ENCODE results near the gene MYBPC1. TPM values are rescaled to one million over a fixed set of nuclear protein-coding genes. Genes with fewer than 3 reads are reported as not detected.
"Not testable (repeated sequence)": the region's sequence is repeated elsewhere in the genome, so short reads cannot be mapped to it uniquely, and the experiment has no call there.

Gene MYBPC1
- polyA plus RNA-seq, 3 donors: 0.21 to 1.7 TPM; not detected in 1

DNA sequence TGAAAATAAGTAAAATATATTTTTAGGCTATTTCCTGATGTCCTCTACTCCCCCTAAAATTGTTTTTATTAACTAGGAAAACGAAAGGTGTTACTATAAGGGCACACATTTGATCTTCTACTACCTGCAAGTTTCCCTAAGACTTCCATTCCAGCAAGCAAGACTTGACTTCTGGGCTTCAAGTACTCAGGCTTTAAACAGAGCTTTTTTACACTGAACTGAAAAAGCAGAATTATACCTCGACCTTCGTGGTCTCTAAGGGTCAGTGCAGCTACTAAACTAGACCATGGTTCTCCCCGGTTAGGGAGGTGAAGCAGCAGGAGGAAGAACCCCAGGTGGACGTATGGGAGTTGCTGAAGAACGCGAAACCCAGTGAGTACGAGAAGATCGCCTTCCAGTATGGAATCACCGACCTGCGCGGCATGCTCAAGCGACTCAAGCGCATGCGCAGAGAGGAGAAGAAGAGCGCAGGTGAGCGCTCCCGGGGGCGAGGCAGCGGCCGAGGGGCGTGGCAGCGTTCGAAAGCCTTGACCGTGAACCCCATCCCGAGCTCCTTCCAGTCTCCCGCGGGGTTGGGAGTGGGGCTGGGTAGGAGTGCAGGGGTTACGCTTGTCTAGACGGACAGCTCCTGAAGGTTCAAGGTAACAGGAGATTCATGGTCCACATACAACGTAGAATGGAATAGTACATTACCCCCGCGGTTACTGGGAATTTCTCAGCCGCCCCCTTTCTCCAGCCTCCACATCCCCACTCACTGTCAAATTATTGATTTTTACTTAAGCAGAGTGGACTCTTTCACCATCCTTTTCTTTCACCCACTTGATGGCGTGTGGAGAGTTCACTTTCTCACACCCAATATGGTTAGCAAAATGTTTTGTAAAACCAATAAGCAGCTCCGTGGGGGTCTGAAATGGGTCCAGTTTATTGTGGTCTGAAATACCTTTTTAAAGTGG lies 47.6 kb downstream of the MYBPC1 start:
- 13 to 18% (median 15%) methylated on average over 34 to 36 of the region's 36 CpGs for WGBS, 3 donors
- H3K27ac ChIP-seq (ENCODE audit: low read depth, low read length): no peak overlapping the region

DNA sequence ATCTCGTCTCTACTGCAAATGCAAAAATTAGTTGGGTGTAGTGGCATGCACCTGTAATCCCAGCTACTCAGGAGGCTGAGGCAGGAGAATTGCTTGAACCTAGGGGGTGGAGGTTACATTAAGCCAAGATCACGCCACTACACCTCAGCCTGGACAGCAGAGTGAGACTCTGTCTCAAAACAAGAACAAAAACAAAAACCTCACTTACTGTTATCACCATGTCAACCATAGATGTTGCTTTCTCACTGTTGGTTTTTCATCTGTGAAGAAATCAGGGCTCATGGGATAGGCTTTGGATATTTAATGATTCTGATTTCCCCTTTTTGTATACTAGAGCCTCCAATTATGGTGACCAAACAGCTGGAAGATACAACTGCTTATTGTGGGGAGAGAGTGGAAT lies 52.9 kb downstream of the MYBPC1 start:
- H3K27ac ChIP-seq (ENCODE audit: low read depth, low read length): no peak overlapping the region
- WGBS, 3 donors: 84 to 100% (median 95%) methylated on average over 2 of the region's 2 CpGs

DNA sequence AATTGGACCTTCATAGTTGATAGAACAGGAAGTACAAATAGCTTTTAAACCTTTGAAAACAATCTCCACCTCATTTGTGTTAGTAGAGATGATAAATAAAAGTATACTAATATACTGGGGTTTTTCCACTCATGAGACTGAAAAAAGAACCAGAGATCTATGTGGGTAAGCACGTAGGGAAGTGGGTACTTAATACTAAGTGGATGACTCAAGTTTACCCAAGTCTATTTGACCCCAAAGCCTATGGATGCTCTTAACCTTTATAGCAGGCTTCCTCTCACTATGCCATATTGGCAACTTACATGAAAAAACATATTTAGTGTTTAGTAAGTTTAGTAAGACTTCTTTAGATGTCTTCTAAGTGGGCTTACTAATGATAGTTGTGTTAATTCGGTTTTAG lies 53.4 kb downstream of the MYBPC1 start:
- H3K27ac ChIP-seq (ENCODE audit: low read depth, low read length): no peak overlapping the region
- WGBS, 3 donors: 58 to 81% (median 64%) methylated on average over 2 of the region's 2 CpGs

DNA sequence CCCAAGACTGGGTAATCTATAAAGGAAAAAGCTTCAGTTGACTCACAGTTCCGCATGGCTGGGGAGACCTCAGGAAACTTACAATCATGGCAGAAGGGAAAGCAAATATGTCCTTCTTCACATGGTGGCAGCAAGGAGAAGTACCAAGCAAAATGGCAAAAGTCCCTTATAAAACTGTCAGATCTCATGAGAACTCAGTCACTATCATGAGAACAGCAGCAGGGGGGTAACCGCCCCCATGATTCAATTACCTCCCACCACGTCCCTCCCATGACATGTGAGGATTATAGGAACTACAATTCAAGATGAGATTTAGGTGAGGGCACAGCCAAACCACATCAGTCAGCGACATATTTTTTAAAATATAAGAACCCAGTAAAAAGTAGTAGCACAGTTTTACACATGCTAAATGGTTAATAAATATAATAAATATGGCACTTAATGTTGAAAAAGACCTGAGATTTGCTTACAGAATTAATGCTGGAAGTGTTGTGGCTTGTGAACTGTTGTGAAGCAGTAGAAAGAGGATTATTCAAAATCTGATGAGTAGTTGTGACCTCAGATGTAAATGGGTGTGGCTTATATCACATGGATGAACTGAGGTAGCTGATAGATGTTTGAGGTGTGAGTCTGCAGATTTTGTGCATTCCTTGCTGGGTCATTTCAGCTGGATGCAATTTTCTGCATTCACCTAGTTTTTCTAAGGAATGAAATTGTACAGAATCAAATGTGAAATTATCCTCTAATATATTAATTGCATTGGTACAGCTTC lies 55.8 kb downstream of the MYBPC1 start:
- WGBS, 3 donors: 80 to 88% (median 83%) methylated on average over 4 of the region's 4 CpGs
- H3K27ac ChIP-seq (ENCODE audit: low read depth, low read length): no peak overlapping the region

DNA sequence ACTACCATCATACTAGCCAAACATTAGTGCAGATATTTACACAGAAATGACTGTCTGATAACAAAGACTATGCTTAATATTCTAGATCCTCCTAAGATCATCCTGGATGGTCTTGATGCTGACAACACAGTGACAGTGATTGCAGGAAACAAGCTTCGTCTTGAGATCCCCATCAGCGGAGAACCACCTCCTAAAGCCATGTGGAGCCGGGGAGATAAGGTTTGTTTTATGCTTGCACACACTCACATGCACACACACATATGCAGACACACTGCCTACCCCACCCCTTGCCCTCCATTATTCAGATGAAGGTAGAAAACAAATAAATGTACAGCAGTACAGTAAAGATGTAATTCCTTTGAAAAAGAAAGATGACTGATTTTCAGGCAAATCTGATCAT lies 58.3 kb downstream of the MYBPC1 start:
- H3K27ac ChIP-seq (ENCODE audit: low read depth, low read length): no peak overlapping the region

DNA sequence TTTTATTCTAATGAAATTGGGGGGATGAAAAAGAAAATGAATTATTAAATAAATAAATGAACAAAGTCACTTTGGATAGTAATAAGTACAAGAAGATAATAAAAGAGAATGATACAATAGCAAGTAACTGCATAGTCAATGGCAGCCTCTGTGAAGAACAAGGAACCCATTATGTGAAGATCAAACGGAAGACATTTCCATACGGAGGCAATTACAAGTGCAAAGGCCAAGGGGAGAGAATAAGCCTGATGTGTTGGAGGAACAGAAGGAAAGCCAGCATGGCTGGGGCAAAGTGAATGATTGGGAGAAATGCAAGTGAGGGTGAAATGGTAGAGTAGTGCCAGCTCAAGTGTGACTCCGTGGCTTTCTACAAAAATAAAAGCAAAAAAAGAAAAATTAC lies 58.7 kb downstream of the MYBPC1 start:
- H3K27ac ChIP-seq (ENCODE audit: low read depth, low read length): no peak overlapping the region
- WGBS, 3 donors: 40 to 61% (median 47%) methylated on average over 3 of the region's 3 CpGs

More for the DNA sequence above, 58.3 kb downstream of the MYBPC1 start:
- WGBS, 3 donors: 66 to 74% (median 72%) methylated on average over 3 of the region's 3 CpGs

DNA sequence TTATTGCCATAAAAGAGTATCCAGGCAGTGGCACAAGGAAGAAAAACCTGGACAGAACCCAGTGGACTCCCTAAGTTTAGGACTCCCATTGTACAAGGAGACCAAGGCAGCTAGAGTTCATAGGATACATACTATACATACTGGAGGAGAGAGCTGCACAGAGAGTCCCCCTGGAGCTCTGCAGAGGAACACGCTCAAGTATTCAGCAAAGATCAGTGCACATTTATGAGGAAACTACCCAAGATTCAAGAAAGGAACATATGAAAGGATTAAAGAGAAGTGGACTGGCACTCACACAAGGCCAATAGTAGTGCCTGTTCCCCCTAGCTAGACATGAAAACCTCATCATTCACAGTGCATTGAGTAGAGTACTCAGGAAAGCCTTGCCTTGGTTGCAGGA lies 59.7 kb downstream of the MYBPC1 start:
- no peak overlapping the region for H3K27ac ChIP-seq (ENCODE audit: low read depth, low read length)
- 85 to 89% (median 89%) methylated on average over 1 of the region's 1 CpG for WGBS, 3 donors

DNA sequence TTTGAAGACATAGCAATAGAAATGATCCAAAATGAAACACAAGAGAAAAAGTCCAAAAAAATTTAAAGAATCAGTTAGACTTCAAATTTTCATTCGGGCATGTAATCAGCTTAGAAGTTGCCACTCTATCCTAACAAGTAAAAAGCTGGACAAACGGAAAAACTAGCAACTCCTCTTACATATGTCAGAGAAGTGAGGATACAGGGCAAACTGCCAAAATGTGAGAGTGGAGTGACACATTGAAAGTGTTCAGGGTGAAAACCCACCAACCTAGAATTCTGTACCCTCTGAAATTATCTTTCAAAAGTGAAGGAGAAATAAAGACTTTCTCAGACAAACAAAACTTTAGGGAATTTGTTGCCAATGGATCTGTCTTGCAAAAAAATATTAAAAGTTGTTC lies 60.6 kb downstream of the MYBPC1 start:
- 31 to 58% (median 46%) methylated on average over 2 of the region's 2 CpGs for WGBS, 3 donors

DNA sequence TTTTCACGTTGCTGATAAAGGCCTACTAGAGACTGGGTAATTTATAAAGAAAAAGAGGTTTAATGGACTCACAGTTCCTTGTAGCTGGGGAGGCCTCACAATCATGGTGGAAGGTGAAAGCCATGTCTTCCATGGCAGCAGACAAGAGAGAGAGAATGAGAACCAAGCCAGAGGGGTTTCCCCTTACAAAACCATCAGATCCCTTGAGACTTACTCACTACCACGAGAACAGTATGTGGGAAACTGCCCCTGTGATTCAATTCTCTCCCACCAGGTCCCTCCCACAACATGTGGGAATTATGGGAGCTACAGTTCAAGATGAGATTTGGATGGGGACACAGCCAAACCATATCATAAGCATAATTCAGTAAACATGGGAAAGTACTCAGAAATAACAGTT lies 65.9 kb downstream of the MYBPC1 start:
- not testable (repeated sequence) for H3K27ac ChIP-seq (ENCODE audit: low read depth, low read length)
- WGBS, 3 donors: 70 to 88% (median 76%) methylated on average over 2 of the region's 2 CpGs

More for the DNA sequence above, 60.6 kb downstream of the MYBPC1 start:
- H3K27ac ChIP-seq (ENCODE audit: low read depth, low read length): no peak overlapping the region

DNA sequence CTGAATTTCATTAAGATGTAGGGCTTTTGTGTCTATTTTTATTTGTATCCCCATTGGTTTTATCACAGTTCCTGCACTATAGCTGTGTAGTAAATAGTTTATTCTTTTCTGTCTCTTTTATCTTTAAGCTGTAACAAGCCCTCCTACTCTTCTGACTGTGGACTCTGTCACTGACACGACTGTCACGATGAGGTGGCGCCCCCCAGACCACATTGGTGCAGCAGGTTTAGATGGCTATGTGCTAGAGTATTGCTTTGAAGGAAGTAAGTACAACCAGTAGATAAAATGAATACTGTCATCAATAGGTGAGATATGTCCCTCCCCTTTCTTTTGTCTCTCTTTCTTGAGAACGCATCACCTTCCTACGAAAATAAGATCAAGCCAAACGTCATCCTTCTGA lies 68.5 kb downstream of the MYBPC1 start:
- H3K27ac ChIP-seq (ENCODE audit: low read depth, low read length): no peak overlapping the region
- 85 to 92% (median 89%) methylated on average over 6 of the region's 6 CpGs for WGBS, 3 donors

DNA sequence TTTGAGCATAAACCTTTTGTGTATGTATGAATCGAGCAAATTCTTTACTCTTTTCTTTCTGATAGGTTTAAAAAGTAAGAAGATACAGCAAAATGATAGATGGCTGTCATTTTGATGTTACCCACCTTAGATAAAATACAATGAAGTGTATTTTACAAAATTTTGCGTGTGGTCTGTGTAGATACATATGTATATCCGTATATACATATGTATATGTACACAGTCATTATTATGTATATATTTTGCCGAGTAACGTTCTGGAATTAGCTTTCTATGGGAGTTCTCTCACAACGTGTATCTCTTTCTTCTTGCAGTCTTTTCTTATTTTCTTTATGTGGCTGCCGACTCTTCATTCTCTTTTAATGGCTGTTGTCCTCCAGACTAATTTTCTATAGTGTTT lies 70.2 kb downstream of the MYBPC1 start:
- no peak overlapping the region for H3K27ac ChIP-seq (ENCODE audit: low read depth, low read length)
- WGBS, 3 donors: 75 to 80% (median 75%) methylated on average over 7 of the region's 7 CpGs

DNA sequence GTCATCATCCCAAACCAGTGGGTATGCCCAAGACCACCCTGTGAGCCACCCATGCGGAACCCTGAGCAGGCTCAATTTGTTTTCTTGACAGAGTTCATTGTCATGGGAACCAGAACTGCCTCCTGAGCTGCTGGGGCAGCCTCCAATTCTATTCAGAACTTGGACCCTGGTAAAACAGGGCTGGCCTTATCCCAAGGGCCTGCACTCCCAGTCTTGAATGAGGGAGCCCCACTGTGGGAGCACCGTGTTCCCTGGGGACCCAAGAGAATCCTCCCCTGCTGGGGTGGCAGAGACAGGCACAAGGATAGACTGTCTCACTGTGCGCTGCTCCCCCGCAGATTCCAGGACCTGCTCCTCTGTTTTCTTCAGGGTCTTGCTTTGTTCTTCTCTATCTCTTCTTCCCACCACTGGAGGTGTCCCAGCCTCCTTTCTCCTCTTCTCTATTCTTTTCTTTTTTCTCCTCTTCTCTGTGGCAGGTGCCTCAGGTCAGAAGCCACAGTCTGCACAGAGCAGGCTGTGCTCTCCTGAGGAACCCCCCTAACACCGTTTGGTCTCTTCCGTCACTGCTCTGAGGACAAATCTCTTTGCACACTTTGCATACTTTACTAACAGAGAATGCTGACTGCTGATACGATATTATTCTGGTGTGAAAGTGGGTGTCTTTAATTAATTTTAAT lies 71.4 kb downstream of the MYBPC1 start:
- no peak overlapping the region for H3K27ac ChIP-seq (ENCODE audit: low read depth, low read length)
- 80 to 85% (median 82%) methylated on average over 7 of the region's 7 CpGs for WGBS, 3 donors

DNA sequence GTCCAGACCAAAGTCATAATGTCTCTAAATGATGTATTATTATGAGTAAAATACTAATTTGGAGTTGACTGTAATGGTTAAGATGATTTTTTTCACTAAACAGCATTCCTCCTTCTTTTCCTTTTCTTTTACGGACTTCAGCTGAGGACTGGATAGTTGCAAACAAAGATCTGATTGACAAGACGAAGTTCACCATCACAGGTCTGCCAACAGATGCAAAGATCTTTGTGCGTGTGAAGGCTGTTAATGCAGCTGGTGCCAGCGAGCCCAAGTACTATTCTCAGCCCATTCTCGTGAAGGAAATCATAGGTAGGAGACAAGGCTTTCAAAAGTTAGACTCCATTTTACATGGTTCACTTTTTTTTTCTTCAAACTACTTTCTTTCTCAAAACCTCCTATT lies 72.8 kb downstream of the MYBPC1 start:
- WGBS, 3 donors: 78 to 86% (median 85%) methylated on average over 5 of the region's 5 CpGs
- H3K27ac ChIP-seq (ENCODE audit: low read depth, low read length): no peak overlapping the region

DNA sequence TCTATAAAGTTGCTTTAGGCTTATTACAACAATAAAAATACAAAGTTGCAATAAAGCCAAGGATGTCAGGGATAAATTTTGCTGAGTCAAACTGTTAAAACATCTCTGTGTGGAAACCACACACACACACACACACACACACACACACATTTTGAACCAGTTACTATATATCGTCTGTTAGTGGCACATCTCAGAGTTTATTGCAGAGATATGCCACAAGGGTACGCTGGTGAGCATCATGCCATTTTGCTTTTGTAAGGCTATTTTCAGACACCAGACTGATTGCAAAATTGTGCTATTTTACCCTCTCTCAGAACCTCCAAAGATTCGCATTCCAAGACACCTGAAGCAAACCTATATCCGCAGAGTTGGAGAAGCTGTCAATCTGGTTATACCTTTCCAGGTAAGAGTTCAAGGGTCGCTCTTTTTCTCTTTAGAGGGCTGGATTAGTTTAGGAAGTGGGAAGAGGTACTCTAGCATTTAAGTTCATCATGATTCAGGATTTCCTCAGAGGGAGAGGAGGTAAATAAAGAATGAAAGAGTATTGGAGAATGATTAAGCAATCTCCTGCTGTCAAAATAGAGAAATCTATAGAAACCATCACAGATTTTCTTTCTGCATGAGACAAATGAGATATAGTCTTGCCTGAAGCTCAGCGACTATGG lies 75.4 kb downstream of the MYBPC1 start:
- 44 to 47% (median 44%) methylated on average over 6 of the region's 6 CpGs for WGBS, 3 donors

DNA sequence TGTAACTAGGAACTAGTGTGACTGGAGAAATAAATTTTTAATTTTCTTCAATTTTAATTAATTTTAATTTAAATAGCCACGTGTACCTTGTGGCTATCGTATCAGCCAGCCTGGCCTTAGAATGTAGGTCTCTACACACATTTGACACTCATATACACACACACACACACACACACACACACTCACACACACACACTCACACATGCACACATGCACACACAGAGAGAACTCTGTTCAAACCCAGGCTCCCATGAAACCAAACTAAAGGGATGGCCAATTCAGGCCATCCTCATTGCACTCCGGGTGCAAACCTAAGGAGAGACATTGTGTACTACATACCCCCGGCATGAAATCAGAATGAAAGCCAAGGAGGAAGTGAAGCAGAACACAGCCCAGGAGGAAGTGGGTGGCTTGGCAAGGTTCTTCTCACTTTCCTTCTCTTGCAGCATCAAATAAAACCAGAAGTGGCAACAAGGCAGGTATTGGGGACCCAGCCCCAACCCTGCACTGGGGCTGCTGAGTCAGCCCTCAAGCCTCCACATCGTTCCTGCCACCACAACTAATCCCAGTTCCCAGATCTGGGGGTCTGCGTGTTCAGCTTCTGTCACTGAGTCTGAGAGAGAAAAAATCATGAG lies 76.5 kb downstream of the MYBPC1 start:
- WGBS, 3 donors: 53 to 80% (median 57%) methylated on average over 6 of the region's 6 CpGs
- H3K27ac ChIP-seq (ENCODE audit: low read depth, low read length): peak overlapping the region; percentile 16

More for the DNA sequence above, 75.4 kb downstream of the MYBPC1 start:
- no peak overlapping the region for H3K27ac ChIP-seq (ENCODE audit: low read depth, low read length)

DNA sequence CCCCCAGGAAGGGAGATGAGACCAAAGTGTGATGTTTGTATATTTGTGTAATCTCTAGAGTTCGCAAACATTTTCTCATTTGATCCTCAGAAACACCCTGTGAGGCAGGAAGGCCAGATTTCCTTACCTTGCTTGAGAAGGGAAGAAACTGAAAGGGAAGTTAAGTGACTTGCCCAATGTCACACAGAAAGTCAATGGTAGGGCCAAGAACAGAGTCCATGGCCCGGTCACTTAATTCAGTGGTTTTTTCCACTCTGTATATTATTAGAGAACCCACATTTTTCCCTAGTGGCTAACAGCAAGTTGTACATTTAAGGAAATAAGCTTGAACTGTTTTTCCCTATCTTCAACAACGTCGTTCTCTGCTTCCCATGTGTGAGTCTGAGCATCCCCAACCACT lies 77.1 kb downstream of the MYBPC1 start:
- 64 to 82% (median 76%) methylated on average over 4 of the region's 4 CpGs for WGBS, 3 donors

DNA sequence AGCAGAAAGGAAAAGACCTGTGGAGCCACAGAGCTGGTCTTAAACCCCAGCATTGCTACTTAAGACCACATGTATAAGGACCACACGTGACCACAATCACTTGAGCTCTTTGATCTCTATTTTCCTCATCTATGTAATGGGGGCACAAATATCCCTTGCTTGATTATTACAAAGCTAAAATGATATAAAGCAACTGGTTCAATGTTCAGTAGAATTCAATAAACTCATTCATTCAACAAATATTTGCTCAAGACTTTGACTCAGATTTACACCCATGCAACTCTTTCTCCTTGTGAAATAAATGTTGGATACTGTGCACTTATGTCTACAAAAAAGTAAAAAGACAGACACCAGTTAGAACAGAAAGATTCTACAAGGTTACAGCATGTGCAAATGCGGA lies 80.8 kb downstream of the MYBPC1 start:
- 87 to 96% (median 92%) methylated on average over 2 of the region's 2 CpGs for WGBS, 3 donors
- H3K27ac ChIP-seq (ENCODE audit: low read depth, low read length): no peak overlapping the region

More for the DNA sequence above, 77.1 kb downstream of the MYBPC1 start:
- peak overlapping the region; percentile 16 for H3K27ac ChIP-seq (ENCODE audit: low read depth, low read length)

DNA sequence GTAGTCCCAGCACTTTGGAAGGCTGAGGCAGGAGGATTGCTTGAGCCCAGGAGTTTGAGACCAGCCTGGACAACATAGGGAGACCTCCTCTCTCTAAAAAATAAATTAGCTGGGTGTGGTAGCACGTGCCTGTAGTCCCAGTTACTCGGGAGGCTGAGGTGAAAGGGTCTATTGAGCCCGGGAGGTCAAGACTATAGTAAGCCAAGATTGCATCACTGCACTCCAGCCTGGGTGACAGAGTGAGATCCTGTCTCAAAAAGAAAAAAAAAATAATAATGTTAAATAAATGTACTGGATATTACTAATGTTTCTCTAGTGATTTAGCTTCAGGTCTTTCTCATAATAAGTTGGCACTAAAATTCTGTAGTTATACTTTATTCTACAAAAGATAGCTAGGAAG lies 81.7 kb downstream of the MYBPC1 start:
- 61 to 69% (median 66%) methylated on average over 3 of the region's 3 CpGs for WGBS, 3 donors
- not testable (repeated sequence) for H3K27ac ChIP-seq (ENCODE audit: low read depth, low read length)
